SK-N-SH treated with all-trans-retinoic acid at 6 μM for 48 hours (cell line): ENCODE measurements around the gene ETS1.

Experiments used
- ATAC-seq: fragments of 200-7000 bp; cut with Tn5 transposase; 3 replicates; pipeline ENCODE4 v1.9.1; 2020; ENCODE audit warnings: mild to moderate bottlenecking, moderate library complexity
- ARNTL ChIP-seq: fragments of 450-650 bp; formaldehyde crosslinking; IDR thresholded peaks from 2 replicates; pipeline ENCODE4 v1.5.0; 2020; ENCODE audit warnings: low read depth, mild to moderate bottlenecking, moderate library complexity, borderline replicate concordance
- BACH2 ChIP-seq: fragments of 250-450 bp; sonication (Bioruptor Pico); IDR thresholded peaks from 2 replicates; pipeline ENCODE4 v1.9.0; 2021; ENCODE audit warnings: mild to moderate bottlenecking, borderline replicate concordance
- CREB5 ChIP-seq: fragments of 250-450 bp; sonication (Bioruptor Pico); IDR thresholded peaks from 2 replicates; pipeline ENCODE4 v1.5.1; 2020; ENCODE audit warnings: low read depth, mild to moderate bottlenecking, moderate library complexity
- CSDC2 ChIP-seq: fragments of 250-450 bp; sonication (Bioruptor Pico); IDR thresholded peaks from 2 replicates; pipeline ENCODE4 v1.5.0; 2020; ENCODE audit warnings: mild to moderate bottlenecking, moderate library complexity
- ESRRG ChIP-seq: fragments of 250-450 bp; sonication (Bioruptor Pico); IDR thresholded peaks from 2 replicates; pipeline ENCODE4 v1.6.1; 2021; ENCODE audit warnings: mild to moderate bottlenecking
- GLIS3 ChIP-seq: fragments of 250-450 bp; sonication (Bioruptor Pico); IDR thresholded peaks from 2 replicates; pipeline ENCODE4 v1.5.0; 2020; ENCODE audit warnings: mild to moderate bottlenecking, moderate library complexity
- ISL1 ChIP-seq: fragments of 250-450 bp; sonication (Bioruptor Pico); IDR thresholded peaks from 2 replicates; pipeline ENCODE4 v2.1.2; 2022; ENCODE audit warnings: mild to moderate bottlenecking, moderate library complexity
- OSR1 ChIP-seq: fragments of 250-450 bp; sonication (Bioruptor Pico); IDR thresholded peaks from 2 replicates; pipeline ENCODE4 v1.8.0; 2022; ENCODE audit warnings: moderate library complexity, mild to moderate bottlenecking, inconsistent platforms
- PPARA ChIP-seq: fragments of 250-450 bp; sonication (Bioruptor Pico); IDR thresholded peaks from 2 replicates; pipeline ENCODE4 v1.5.0; 2020; ENCODE audit warnings: mild to moderate bottlenecking, borderline replicate concordance
- RARB ChIP-seq: fragments of 250-450 bp; sonication (Bioruptor Pico); IDR thresholded peaks from 2 replicates; pipeline ENCODE4 v1.8.0; 2021; ENCODE audit warnings: mild to moderate bottlenecking, moderate library complexity
- SNAI2 ChIP-seq: fragments of 250-450 bp; sonication (Bioruptor Pico); IDR thresholded peaks from 2 replicates; pipeline ENCODE4 v1.5.0; 2020; ENCODE audit warnings: mild to moderate bottlenecking, moderate library complexity
- TCF4 ChIP-seq: fragments of 250-450 bp; sonication (Bioruptor Pico); IDR thresholded peaks from 2 replicates; pipeline ENCODE4 v1.8.0; 2021; ENCODE audit warnings: mild to moderate bottlenecking, moderate library complexity, borderline replicate concordance
- TSHZ2 ChIP-seq: fragments of 250-450 bp; sonication (Bioruptor Pico); IDR thresholded peaks from 2 replicates; pipeline ENCODE4 v1.5.0; 2020; ENCODE audit warnings: mild to moderate bottlenecking, moderate library complexity
- ZC3H10 ChIP-seq: fragments of 250-450 bp; sonication (Bioruptor Pico); IDR thresholded peaks from 2 replicates; pipeline ENCODE4 v1.5.1; 2021; ENCODE audit warnings: mild to moderate bottlenecking, moderate library complexity
- ZFP3 ChIP-seq: fragments of 250-450 bp; sonication (Bioruptor Pico); IDR thresholded peaks from 2 replicates; pipeline ENCODE4 v1.5.0; 2020; ENCODE audit warnings: mild to moderate bottlenecking, moderate library complexity
- ZFP30 ChIP-seq: fragments of 450-650 bp; formaldehyde crosslinking; IDR thresholded peaks from 2 replicates; pipeline ENCODE4 v1.5.0; 2022; ENCODE audit warnings: mild to moderate bottlenecking, moderate library complexity
- ZNF565 ChIP-seq: fragments of 450-650 bp; formaldehyde crosslinking; conservative IDR thresholded peaks from 2 replicates; pipeline ENCODE4 v1.5.0; 2020; ENCODE audit warnings: low read depth, mild to moderate bottlenecking, moderate library complexity
- ZNF70 ChIP-seq: fragments of 450-650 bp; formaldehyde crosslinking; IDR thresholded peaks from 2 replicates; pipeline ENCODE4 v1.5.0; 2020; ENCODE audit warnings: mild to moderate bottlenecking, moderate library complexity
- ZNF8 ChIP-seq: fragments of 450-650 bp; formaldehyde crosslinking; IDR thresholded peaks from 2 replicates; pipeline ENCODE4 v1.5.0; 2020; ENCODE audit warnings: mild to moderate bottlenecking, moderate library complexity
- TF ChIP-seq, protein P1 (sequence below): fragments of 250-450 bp; sonication (Bioruptor Pico); IDR thresholded peaks from 2 replicates; pipeline ENCODE4 v1.5.1; 2021; ENCODE audit warnings: mild to moderate bottlenecking, moderate library complexity
- TF ChIP-seq, protein P2 (sequence below): fragments of 250-450 bp; sonication (Bioruptor Pico); IDR thresholded peaks from 2 replicates; pipeline ENCODE4 v1.8.0; 2021; ENCODE audit warnings: low read depth, mild to moderate bottlenecking, moderate library complexity, borderline replicate concordance
- TF ChIP-seq, protein P3 (sequence below): fragments of 250-450 bp; sonication (Bioruptor Pico); IDR thresholded peaks from 2 replicates; pipeline ENCODE4 v1.8.0; 2020; ENCODE audit warnings: mild to moderate bottlenecking, moderate library complexity, borderline replicate concordance

The ETS1 gene

GRCh38 chr11:128588093-128588492 is 735 bp upstream of the ETS1 start:
- TF ChIP-seq ZNF70 (CRISPR knock-in tag) (no peak), ARNTL (CRISPR knock-in tag) (no peak), ZNF565 (CRISPR knock-in tag) (no peak), ZNF8 (CRISPR knock-in tag) (no peak), TSHZ2 (CRISPR knock-in tag) (no peak), ESRRG (CRISPR knock-in tag) (no peak)
- ATAC-seq, result no peak

DNA sequence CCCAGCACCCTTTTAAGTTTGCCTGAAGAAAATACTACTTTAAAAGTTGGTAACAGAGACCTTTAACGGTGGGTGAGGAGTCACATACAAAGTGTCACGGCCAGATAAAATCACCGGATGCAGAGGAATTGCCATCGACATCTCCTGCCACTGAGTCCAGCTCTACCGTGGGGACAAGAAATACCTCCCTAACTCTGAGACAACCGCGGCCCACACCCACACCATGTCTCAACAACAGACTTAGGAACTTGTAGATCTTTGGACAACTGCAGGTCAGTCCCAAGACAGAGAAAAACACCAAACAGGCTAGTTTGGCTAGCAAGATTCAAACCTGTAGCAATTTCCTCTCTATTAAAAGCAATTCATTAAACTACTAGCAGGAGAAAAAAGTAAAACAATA is 669 bp downstream of the ETS1 start:
- no peak for ATAC-seq
- TF ChIP-seq ZNF70 (CRISPR knock-in tag), result no peak
- no peak for TF ChIP-seq CSDC2 (CRISPR knock-in tag)
- no peak for TF ChIP-seq CREB5 (CRISPR knock-in tag)
- no peak for TF ChIP-seq PPARA

GRCh38 chr11:128585498-128586238 is 1.7 kb downstream of the ETS1 start:
- no peak for ATAC-seq
- TF ChIP-seq ARNTL (CRISPR knock-in tag) (no peak), ISL1 (CRISPR knock-in tag) (no peak), ZFP3 (no peak), ZNF8 (CRISPR knock-in tag) (no peak), ZFP30 (CRISPR knock-in tag) (no peak), ZC3H10 (no peak), ZNF565 (CRISPR knock-in tag) (no peak), TCF4 (CRISPR knock-in tag) (no peak), ESRRG (CRISPR knock-in tag) (no peak), OSR1 (CRISPR knock-in tag) (no peak), BACH2 (CRISPR knock-in tag) (no peak), GLIS3 (CRISPR knock-in tag) (no peak), SNAI2 (CRISPR knock-in tag) (no peak), CSDC2 (CRISPR knock-in tag) (no peak), RARB (CRISPR knock-in tag) (no peak)
- TF ChIP-seq, protein P1, sequence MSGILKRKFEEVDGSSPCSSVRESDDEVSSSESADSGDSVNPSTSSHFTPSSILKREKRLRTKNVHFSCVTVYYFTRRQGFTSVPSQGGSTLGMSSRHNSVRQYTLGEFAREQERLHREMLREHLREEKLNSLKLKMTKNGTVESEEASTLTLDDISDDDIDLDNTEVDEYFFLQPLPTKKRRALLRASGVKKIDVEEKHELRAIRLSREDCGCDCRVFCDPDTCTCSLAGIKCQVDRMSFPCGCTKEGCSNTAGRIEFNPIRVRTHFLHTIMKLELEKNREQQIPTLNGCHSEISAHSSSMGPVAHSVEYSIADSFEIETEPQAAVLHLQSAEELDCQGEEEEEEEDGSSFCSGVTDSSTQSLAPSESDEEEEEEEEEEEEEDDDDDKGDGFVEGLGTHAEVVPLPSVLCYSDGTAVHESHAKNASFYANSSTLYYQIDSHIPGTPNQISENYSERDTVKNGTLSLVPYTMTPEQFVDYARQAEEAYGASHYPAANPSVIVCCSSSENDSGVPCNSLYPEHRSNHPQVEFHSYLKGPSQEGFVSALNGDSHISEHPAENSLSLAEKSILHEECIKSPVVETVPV (CRISPR knock-in tag), result no peak
- TF ChIP-seq, protein P2, sequence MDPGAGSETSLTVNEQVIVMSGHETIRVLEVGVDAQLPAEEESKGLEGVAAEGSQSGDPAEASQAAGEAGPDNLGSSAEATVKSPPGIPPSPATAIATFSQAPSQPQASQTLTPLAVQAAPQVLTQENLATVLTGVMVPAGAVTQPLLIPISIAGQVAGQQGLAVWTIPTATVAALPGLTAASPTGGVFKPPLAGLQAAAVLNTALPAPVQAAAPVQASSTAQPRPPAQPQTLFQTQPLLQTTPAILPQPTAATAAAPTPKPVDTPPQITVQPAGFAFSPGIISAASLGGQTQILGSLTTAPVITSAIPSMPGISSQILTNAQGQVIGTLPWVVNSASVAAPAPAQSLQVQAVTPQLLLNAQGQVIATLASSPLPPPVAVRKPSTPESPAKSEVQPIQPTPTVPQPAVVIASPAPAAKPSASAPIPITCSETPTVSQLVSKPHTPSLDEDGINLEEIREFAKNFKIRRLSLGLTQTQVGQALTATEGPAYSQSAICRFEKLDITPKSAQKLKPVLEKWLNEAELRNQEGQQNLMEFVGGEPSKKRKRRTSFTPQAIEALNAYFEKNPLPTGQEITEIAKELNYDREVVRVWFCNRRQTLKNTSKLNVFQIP (CRISPR knock-in tag), result no peak
- TF ChIP-seq, protein P3, sequence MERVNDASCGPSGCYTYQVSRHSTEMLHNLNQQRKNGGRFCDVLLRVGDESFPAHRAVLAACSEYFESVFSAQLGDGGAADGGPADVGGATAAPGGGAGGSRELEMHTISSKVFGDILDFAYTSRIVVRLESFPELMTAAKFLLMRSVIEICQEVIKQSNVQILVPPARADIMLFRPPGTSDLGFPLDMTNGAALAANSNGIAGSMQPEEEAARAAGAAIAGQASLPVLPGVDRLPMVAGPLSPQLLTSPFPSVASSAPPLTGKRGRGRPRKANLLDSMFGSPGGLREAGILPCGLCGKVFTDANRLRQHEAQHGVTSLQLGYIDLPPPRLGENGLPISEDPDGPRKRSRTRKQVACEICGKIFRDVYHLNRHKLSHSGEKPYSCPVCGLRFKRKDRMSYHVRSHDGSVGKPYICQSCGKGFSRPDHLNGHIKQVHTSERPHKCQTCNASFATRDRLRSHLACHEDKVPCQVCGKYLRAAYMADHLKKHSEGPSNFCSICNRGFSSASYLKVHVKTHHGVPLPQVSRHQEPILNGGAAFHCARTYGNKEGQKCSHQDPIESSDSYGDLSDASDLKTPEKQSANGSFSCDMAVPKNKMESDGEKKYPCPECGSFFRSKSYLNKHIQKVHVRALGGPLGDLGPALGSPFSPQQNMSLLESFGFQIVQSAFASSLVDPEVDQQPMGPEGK, result no peak
- TF ChIP-seq, all 23 proteins: peak for 0
